ENCODE measurements around the gene PPP2R2C. TPM values are rescaled to one million over a fixed set of nuclear protein-coding genes. Genes with fewer than 3 reads are reported as not detected.

Gene PPP2R2C
- total RNA-seq, 3 donors from 2014 or later, result 0.31 to 2.9 (median 0.41) TPM

- no peaks in the 10 kb centered on the region for H3K36me3 ChIP-seq (ENCODE audit: low read depth)
- DNase-seq, result no peak
- TF ChIP-seq CTCF (IDR thresholded peaks at IDR 0.05), result no peak
- intact Hi-C loops (cut with DNase I, micrococcal nuclease), result no loop called here
- no peak overlapping the region for H3K4me3 ChIP-seq
- H3K4me1 ChIP-seq (ENCODE audit: low read depth), result no peaks in the 10 kb centered on the region
- ATAC-seq, result no peak
- H3K9me3 ChIP-seq, result no peaks in the 10 kb centered on the region
Measured at GRCh38 chr4:6348408-6348807, 124.0 kb downstream of the PPP2R2C start.

GRCh38 chr4:6347511-6348045 lies 124.8 kb downstream of the PPP2R2C start:
- Histone ChIP-seq H3K36me3 (ENCODE audit: low read depth) (no peaks in the 10 kb centered on the region), H3K4me1 (ENCODE audit: low read depth) (no peaks in the 10 kb centered on the region), H3K9me3 (no peaks in the 10 kb centered on the region), H3K4me3 (no peak overlapping the region)
- DNase-seq, result peak in 1 of 3 donors; percentile 27
- TF ChIP-seq CTCF (IDR thresholded peaks at IDR 0.05), result no peak
- intact Hi-C loops (cut with DNase I, micrococcal nuclease), result no loop called here
- no peak for ATAC-seq

- TF ChIP-seq CTCF (IDR thresholded peaks at IDR 0.05), result no peak
- H3K9me3 ChIP-seq, result no peaks in the 10 kb centered on the region
- H3K4me1 ChIP-seq (ENCODE audit: low read depth), result no peaks in the 10 kb centered on the region
- H3K4me3 ChIP-seq, result no peak overlapping the region
- ATAC-seq (no peak), DNase-seq (peak in 1 of 3 donors; percentile 17)
- intact Hi-C loops (cut with DNase I, micrococcal nuclease), result no loop called here
- no peaks in the 10 kb centered on the region for H3K36me3 ChIP-seq (ENCODE audit: low read depth)
Measured at GRCh38 chr4:6346373-6347110, 125.9 kb downstream of the PPP2R2C start.

GRCh38 chr4:6345866-6346265 lies 126.5 kb downstream of the PPP2R2C start:
- intact Hi-C loops (cut with DNase I, micrococcal nuclease), result no loop called here
- TF ChIP-seq CTCF (IDR thresholded peaks at IDR 0.05), result no peak
- H3K36me3 ChIP-seq (ENCODE audit: low read depth), result no peaks in the 10 kb centered on the region
- no peaks in the 10 kb centered on the region for H3K4me1 ChIP-seq (ENCODE audit: low read depth)
- ATAC-seq, result no peak
- H3K9me3 ChIP-seq, result no peaks in the 10 kb centered on the region
- DNase-seq, result peak in 1 of 3 donors; percentile 35
- H3K4me3 ChIP-seq, result no peak overlapping the region

GRCh38 chr4:6345096-6345830 lies 127.2 kb downstream of the PPP2R2C start:
- intact Hi-C loops (cut with DNase I, micrococcal nuclease), result no loop called here
- no peaks in the 10 kb centered on the region for H3K9me3 ChIP-seq
- no peak overlapping the region for H3K4me3 ChIP-seq
- DNase-seq (peak in 1 of 3 donors; percentile 23), ATAC-seq (no peak)
- no peaks in the 10 kb centered on the region for H3K36me3 ChIP-seq (ENCODE audit: low read depth)
- H3K4me1 ChIP-seq (ENCODE audit: low read depth), result no peaks in the 10 kb centered on the region
- TF ChIP-seq CTCF (IDR thresholded peaks at IDR 0.05), result no peak
